Panc1 (cell line): ENCODE measurements around the gene MLLT3.

ENCODE experiments used
- CTCF ChIP-seq: fragments of 450-650 bp; IDR thresholded peaks from 2 replicates; pipeline ENCODE4 v1.5.1; 2017; ENCODE audit warnings: mild to moderate bottlenecking
- POLR2AphosphoS5 ChIP-seq: IDR thresholded peaks from 2 replicates; pipeline ENCODE4 v1.6.1; 2012; ENCODE audit warnings: mild to moderate bottlenecking, low read depth, low read length, moderate library complexity
- REST ChIP-seq, 2 experiments: IDR thresholded peaks; 2 replicates each; pipeline ENCODE4 v1.6.1; 2011 to 2012; ENCODE audit warnings: low read depth in 2 of 2, control low read depth in 1 of 2, low read length in 1 of 2, mild to moderate bottlenecking in 1 of 2, moderate library complexity in 1 of 2; ENCODE audit not compliant: insufficient read depth in 1 of 2

- TF ChIP-seq POLR2AphosphoS5 (no peak), CTCF (no peak), REST (IDR thresholded peaks at IDR 0.05; ENCODE audit: insufficient read depth in 1 of 2, low read depth in 2 of 2, low read length in 1 of 2) (no peak)
Measured at GRCh38 chr9:20402273-20402875, 219.9 kb downstream of the MLLT3 start.
